ENCODE results near the gene FUBP3. TPM values are rescaled to one million over a fixed set of nuclear protein-coding genes. Genes with fewer than 3 reads are reported as not detected.

Gene FUBP3
- polyA plus RNA-seq, 3 donors from 2014 or later: 14.3 to 34.2 (median 16.3) TPM

- no peak for DNase-seq
- Mint-ChIP-seq H3K9me3 (no peaks in the 10 kb centered on the region), H3K36me3 (peaks cover 0 to 50% (median 23%) of the 10 kb centered on the region in 3 donors), H3K4me1 (no peaks in the 10 kb centered on the region), H3K27me3 (ENCODE audit: low read depth in 3 of 3) (no peaks in the 10 kb centered on the region), H3K4me3 (no peak overlapping the region), H3K27ac (no peak overlapping the region)
These were observed 50.2 kb downstream of the FUBP3 start for GRCh38 chr9:130629443-130630070.

- Mint-ChIP-seq H3K27ac (no peak overlapping the region), H3K27me3 (ENCODE audit: low read depth in 3 of 3) (no peaks in the 10 kb centered on the region), H3K36me3 (peaks cover 0 to 54% (median 26%) of the 10 kb centered on the region in 3 donors), H3K9me3 (no peaks in the 10 kb centered on the region), H3K4me1 (no peaks in the 10 kb centered on the region), H3K4me3 (no peak overlapping the region)
- DNase-seq: no peak
These were observed 50.7 kb downstream of the FUBP3 start for GRCh38 chr9:130630071-130630450.

GRCh38 chr9:130630506-130631330, 51.3 kb downstream of the FUBP3 start:
- H3K4me3 Mint-ChIP-seq: no peak overlapping the region
- H3K9me3 Mint-ChIP-seq: no peaks in the 10 kb centered on the region
- no peak for DNase-seq
- no peaks in the 10 kb centered on the region for H3K27me3 Mint-ChIP-seq (ENCODE audit: low read depth in 3 of 3)
- H3K27ac Mint-ChIP-seq: no peak overlapping the region
- H3K4me1 Mint-ChIP-seq: no peaks in the 10 kb centered on the region
- peaks cover 0 to 51% (median 24%) of the 10 kb centered on the region in 3 donors for H3K36me3 Mint-ChIP-seq

- Mint-ChIP-seq H3K4me1 (no peaks in the 10 kb centered on the region), H3K27ac (no peak overlapping the region), H3K4me3 (no peak overlapping the region), H3K36me3 (peaks cover 0 to 44% (median 16%) of the 10 kb centered on the region in 3 donors), H3K27me3 (ENCODE audit: low read depth in 3 of 3) (no peaks in the 10 kb centered on the region), H3K9me3 (no peaks in the 10 kb centered on the region)
- DNase-seq: no peak
These were observed 52.1 kb downstream of the FUBP3 start for GRCh38 chr9:130631331-130632080.

GRCh38 chr9:130632081-130632710, 52.8 kb downstream of the FUBP3 start:
- no peak for DNase-seq
- no peaks in the 10 kb centered on the region for H3K27me3 Mint-ChIP-seq (ENCODE audit: low read depth in 3 of 3)
- no peaks in the 10 kb centered on the region for H3K9me3 Mint-ChIP-seq
- no peaks in the 10 kb centered on the region for H3K4me1 Mint-ChIP-seq
- H3K36me3 Mint-ChIP-seq: peaks cover 3 to 43% (median 16%) of the 10 kb centered on the region in 3 donors
- no peak overlapping the region for H3K27ac Mint-ChIP-seq
- H3K4me3 Mint-ChIP-seq: no peak overlapping the region

- Mint-ChIP-seq H3K36me3 (peaks cover 3 to 43% (median 20%) of the 10 kb centered on the region in 3 donors), H3K27ac (peak overlapping the region in 1 of 6 donors; percentile 17), H3K4me1 (no peaks in the 10 kb centered on the region), H3K9me3 (no peaks in the 10 kb centered on the region), H3K4me3 (no peak overlapping the region), H3K27me3 (ENCODE audit: low read depth in 3 of 3) (no peaks in the 10 kb centered on the region)
- DNase-seq: no peak
These were observed 53.5 kb downstream of the FUBP3 start for GRCh38 chr9:130632841-130633240.

GRCh38 chr9:130633336-130634190, 54.2 kb downstream of the FUBP3 start:
- Mint-ChIP-seq H3K27ac (peak overlapping the region in 3 of 6 donors; percentile 17 to 34 (median 28)), H3K4me3 (no peak overlapping the region), H3K4me1 (no peaks in the 10 kb centered on the region), H3K27me3 (ENCODE audit: low read depth in 3 of 3) (no peaks in the 10 kb centered on the region), H3K9me3 (no peaks in the 10 kb centered on the region), H3K36me3 (peaks cover 3 to 45% (median 25%) of the 10 kb centered on the region in 3 donors)
- no peak for DNase-seq

GRCh38 chr9:130634191-130634768, 54.9 kb downstream of the FUBP3 start:
- Mint-ChIP-seq H3K4me3 (no peak overlapping the region), H3K27me3 (ENCODE audit: low read depth in 3 of 3) (no peaks in the 10 kb centered on the region), H3K9me3 (no peaks in the 10 kb centered on the region), H3K36me3 (peaks cover 3 to 50% (median 28%) of the 10 kb centered on the region in 3 donors), H3K27ac (no peak overlapping the region), H3K4me1 (no peaks in the 10 kb centered on the region)
- DNase-seq: no peak

- H3K36me3 Mint-ChIP-seq: peaks cover 3 to 45% (median 24%) of the 10 kb centered on the region in 3 donors
- no peaks in the 10 kb centered on the region for H3K4me1 Mint-ChIP-seq
- no peak for DNase-seq
- H3K9me3 Mint-ChIP-seq: no peaks in the 10 kb centered on the region
- H3K4me3 Mint-ChIP-seq: no peak overlapping the region
- peak overlapping the region in 1 of 6 donors; percentile 18 for H3K27ac Mint-ChIP-seq
- H3K27me3 Mint-ChIP-seq (ENCODE audit: low read depth in 3 of 3): no peaks in the 10 kb centered on the region
These were observed 55.4 kb downstream of the FUBP3 start for GRCh38 chr9:130634801-130635200.

- Mint-ChIP-seq H3K27me3 (ENCODE audit: low read depth in 3 of 3) (no peaks in the 10 kb centered on the region), H3K36me3 (peaks cover 3 to 44% (median 24%) of the 10 kb centered on the region in 3 donors), H3K4me3 (no peak overlapping the region), H3K27ac (no peak overlapping the region), H3K4me1 (no peaks in the 10 kb centered on the region), H3K9me3 (no peaks in the 10 kb centered on the region)
- DNase-seq: no peak
These were observed 55.9 kb downstream of the FUBP3 start for GRCh38 chr9:130635306-130635705.

- Mint-ChIP-seq H3K9me3 (no peaks in the 10 kb centered on the region), H3K27ac (no peak overlapping the region), H3K27me3 (ENCODE audit: low read depth in 3 of 3) (no peaks in the 10 kb centered on the region), H3K4me3 (no peak overlapping the region), H3K36me3 (peaks cover 3 to 44% (median 24%) of the 10 kb centered on the region in 3 donors), H3K4me1 (no peaks in the 10 kb centered on the region)
- no peak for DNase-seq
These were observed 56.6 kb downstream of the FUBP3 start for GRCh38 chr9:130635721-130636647.

GRCh38 chr9:130636648-130637020, 57.3 kb downstream of the FUBP3 start:
- Mint-ChIP-seq H3K9me3 (no peaks in the 10 kb centered on the region), H3K4me1 (no peaks in the 10 kb centered on the region), H3K36me3 (peaks cover 3 to 42% (median 24%) of the 10 kb centered on the region in 3 donors), H3K27me3 (ENCODE audit: low read depth in 3 of 3) (peaks cover 0 to 1% (median 0%) of the 10 kb centered on the region in 3 donors), H3K4me3 (no peak overlapping the region), H3K27ac (peak overlapping the region in 1 of 6 donors; percentile 30)
- DNase-seq: no peak
